GM23338 (cell line): ENCODE measurements around the gene HGF.

Source experiments
- CREB1 ChIP-seq: fragments of 250-450 bp; sonication (Bioruptor Pico); IDR thresholded peaks from 2 replicates; pipeline ENCODE4 v1.5.0; 2020; ENCODE audit warnings: low read depth, mild to moderate bottlenecking, moderate library complexity
- EZH2 ChIP-seq: fragments of 200-600 bp; sonication (generic); IDR thresholded peaks from one replicate; pipeline ENCODE4 v1.8.0; 2017; ENCODE audit warnings: antibody characterized with exemption, mild to moderate bottlenecking, low read depth; ENCODE audit not compliant: unreplicated experiment
- EZH2phosphoT487 ChIP-seq: fragments of 200-600 bp; sonication (generic); IDR thresholded peaks from one replicate; pipeline ENCODE4 v1.8.1; 2018; ENCODE audit warnings: antibody characterized with exemption; ENCODE audit not compliant: unreplicated experiment
- NANOG ChIP-seq: IDR thresholded peaks from 2 replicates; pipeline ENCODE4 v1.6.1; 2016; ENCODE audit warnings: antibody characterized with exemption, borderline replicate concordance
- POLR2AphosphoS5 ChIP-seq: IDR thresholded peaks from 2 replicates; pipeline ENCODE4 v1.6.1; 2016; ENCODE audit warnings: antibody characterized with exemption, low read depth
- REST ChIP-seq: IDR thresholded peaks from one replicate; pipeline ENCODE4 v1.6.1; 2018; ENCODE audit warnings: antibody characterized with exemption; ENCODE audit not compliant: unreplicated experiment
- STAT1 ChIP-seq: IDR thresholded peaks from one replicate; pipeline ENCODE4 v1.6.1; 2016; ENCODE audit warnings: antibody characterized with exemption; ENCODE audit not compliant: unreplicated experiment
- ZNF331 ChIP-seq: fragments of 250-450 bp; sonication (Bioruptor Pico); IDR thresholded peaks from 2 replicates; pipeline ENCODE4 v1.5.0; 2020; ENCODE audit warnings: low read depth, mild to moderate bottlenecking, moderate library complexity
- TF ChIP-seq, protein P1 (sequence below), 2 experiments: fragments of 200-600 bp in 1 of 2; sonication (generic) in 1 of 2; conservative IDR thresholded peaks; 2 replicates each; pipeline versions ENCODE4 v1.5.1 to v1.6.1; 2016 to 2017; ENCODE audit warnings: antibody characterized with exemption in 2 of 2, low read depth in 2 of 2, mild to moderate bottlenecking in 2 of 2, moderate library complexity in 1 of 2

DNA sequence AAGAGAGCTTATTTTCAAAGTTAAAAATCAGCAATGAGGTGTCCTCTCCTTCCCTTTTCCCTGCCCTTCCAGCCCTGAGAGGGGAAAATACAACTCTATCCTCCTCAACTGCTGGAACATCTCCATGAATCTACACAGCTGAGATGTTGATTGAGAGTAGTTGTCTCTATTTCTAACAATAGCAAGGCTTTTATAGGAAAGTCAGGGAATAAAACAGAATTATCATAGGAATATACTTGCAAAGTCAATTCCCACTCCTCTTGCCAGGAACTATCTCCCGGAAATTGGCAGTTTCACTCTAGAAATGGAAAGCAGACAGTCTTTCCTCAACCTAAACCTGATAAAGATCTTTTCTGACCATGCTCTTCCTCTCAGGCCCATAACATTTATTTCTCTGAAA, 8.8 kb downstream of the HGF start:
- TF ChIP-seq, protein P1, sequence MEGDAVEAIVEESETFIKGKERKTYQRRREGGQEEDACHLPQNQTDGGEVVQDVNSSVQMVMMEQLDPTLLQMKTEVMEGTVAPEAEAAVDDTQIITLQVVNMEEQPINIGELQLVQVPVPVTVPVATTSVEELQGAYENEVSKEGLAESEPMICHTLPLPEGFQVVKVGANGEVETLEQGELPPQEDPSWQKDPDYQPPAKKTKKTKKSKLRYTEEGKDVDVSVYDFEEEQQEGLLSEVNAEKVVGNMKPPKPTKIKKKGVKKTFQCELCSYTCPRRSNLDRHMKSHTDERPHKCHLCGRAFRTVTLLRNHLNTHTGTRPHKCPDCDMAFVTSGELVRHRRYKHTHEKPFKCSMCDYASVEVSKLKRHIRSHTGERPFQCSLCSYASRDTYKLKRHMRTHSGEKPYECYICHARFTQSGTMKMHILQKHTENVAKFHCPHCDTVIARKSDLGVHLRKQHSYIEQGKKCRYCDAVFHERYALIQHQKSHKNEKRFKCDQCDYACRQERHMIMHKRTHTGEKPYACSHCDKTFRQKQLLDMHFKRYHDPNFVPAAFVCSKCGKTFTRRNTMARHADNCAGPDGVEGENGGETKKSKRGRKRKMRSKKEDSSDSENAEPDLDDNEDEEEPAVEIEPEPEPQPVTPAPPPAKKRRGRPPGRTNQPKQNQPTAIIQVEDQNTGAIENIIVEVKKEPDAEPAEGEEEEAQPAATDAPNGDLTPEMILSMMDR (conservative IDR thresholded peaks at IDR 0.05; ENCODE audit: low read depth in 2 of 2) = no peak
- TF ChIP-seq NANOG (no peak), POLR2AphosphoS5 (no peak), EZH2 (no peak), ZNF331 (CRISPR knock-in tag) (no peak), STAT1 (no peak), REST (no peak), CREB1 (CRISPR knock-in tag) (no peak), EZH2phosphoT487 (no peak)
